CD4-positive, alpha-beta T cell treated with Interleukin-2 at 100 ng/mL for 4 hours (primary cell): ENCODE measurements around the gene DUSP9.

ENCODE experiments used
- DNase-seq: peaks from one replicate; pipeline ENCODE4 v3.0.0-alpha.2; 2020; ENCODE audit warnings: low spot score

DUSP9 gene

GRCh38 chrX:153635788-153636668, 11.0 kb upstream of the DUSP9 start:
- no peak for DNase-seq

GRCh38 chrX:153636716-153637115, 10.3 kb upstream of the DUSP9 start:
- no peak for DNase-seq

- DNase-seq, result no peak
Observed at GRCh38 chrX:153637121-153638040, 9.6 kb upstream of the DUSP9 start.

- DNase-seq, result no peak
Observed at GRCh38 chrX:153638041-153638371, 9.0 kb upstream of the DUSP9 start.

- no peak for DNase-seq
Observed at GRCh38 chrX:153638436-153639176, 8.4 kb upstream of the DUSP9 start.

GRCh38 chrX:153639177-153640044, 7.6 kb upstream of the DUSP9 start:
- no peak for DNase-seq

GRCh38 chrX:153640045-153640686, 6.8 kb upstream of the DUSP9 start:
- DNase-seq, result no peak

- no peak for DNase-seq
Observed at GRCh38 chrX:153640736-153641575, 6.0 kb upstream of the DUSP9 start.

- no peak for DNase-seq
Observed at GRCh38 chrX:153641627-153642026, 5.4 kb upstream of the DUSP9 start.

- DNase-seq, result no peak
Observed at GRCh38 chrX:153642051-153642654, 4.8 kb upstream of the DUSP9 start.

GRCh38 chrX:153642655-153643430, 4.2 kb upstream of the DUSP9 start:
- DNase-seq, result no peak

GRCh38 chrX:153643431-153644351, 3.3 kb upstream of the DUSP9 start:
- DNase-seq, result no peak

GRCh38 chrX:153644356-153645125, 2.5 kb upstream of the DUSP9 start:
- no peak for DNase-seq

GRCh38 chrX:153645151-153645550, 1.9 kb upstream of the DUSP9 start:
- DNase-seq, result no peak

- no peak for DNase-seq
Observed at GRCh38 chrX:153645921-153646488, 998 bp upstream of the DUSP9 start.
